Measurements from ENCODE around the gene IL6.

- TF ChIP-seq, protein P1, sequence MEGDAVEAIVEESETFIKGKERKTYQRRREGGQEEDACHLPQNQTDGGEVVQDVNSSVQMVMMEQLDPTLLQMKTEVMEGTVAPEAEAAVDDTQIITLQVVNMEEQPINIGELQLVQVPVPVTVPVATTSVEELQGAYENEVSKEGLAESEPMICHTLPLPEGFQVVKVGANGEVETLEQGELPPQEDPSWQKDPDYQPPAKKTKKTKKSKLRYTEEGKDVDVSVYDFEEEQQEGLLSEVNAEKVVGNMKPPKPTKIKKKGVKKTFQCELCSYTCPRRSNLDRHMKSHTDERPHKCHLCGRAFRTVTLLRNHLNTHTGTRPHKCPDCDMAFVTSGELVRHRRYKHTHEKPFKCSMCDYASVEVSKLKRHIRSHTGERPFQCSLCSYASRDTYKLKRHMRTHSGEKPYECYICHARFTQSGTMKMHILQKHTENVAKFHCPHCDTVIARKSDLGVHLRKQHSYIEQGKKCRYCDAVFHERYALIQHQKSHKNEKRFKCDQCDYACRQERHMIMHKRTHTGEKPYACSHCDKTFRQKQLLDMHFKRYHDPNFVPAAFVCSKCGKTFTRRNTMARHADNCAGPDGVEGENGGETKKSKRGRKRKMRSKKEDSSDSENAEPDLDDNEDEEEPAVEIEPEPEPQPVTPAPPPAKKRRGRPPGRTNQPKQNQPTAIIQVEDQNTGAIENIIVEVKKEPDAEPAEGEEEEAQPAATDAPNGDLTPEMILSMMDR (IDR thresholded peaks at IDR 0.05): no peak
- no peak for TF ChIP-seq POLR2A (IDR thresholded peaks at IDR 0.05)
Observed at GRCh38 chr7:22677680-22678079, 49.3 kb upstream of the IL6 start.

Data from body of pancreas (tissue), 4 donors.